NCI-H526 treated with DMSO at 0.1 percent for 48 hours (cell line): ENCODE data around the gene RASA2.

Experiments used
- DNase-seq: peaks from one replicate; lab custom pipeline; 2025; lab: John Stamatoyannopoulos, UW

Gene RASA2

DNA sequence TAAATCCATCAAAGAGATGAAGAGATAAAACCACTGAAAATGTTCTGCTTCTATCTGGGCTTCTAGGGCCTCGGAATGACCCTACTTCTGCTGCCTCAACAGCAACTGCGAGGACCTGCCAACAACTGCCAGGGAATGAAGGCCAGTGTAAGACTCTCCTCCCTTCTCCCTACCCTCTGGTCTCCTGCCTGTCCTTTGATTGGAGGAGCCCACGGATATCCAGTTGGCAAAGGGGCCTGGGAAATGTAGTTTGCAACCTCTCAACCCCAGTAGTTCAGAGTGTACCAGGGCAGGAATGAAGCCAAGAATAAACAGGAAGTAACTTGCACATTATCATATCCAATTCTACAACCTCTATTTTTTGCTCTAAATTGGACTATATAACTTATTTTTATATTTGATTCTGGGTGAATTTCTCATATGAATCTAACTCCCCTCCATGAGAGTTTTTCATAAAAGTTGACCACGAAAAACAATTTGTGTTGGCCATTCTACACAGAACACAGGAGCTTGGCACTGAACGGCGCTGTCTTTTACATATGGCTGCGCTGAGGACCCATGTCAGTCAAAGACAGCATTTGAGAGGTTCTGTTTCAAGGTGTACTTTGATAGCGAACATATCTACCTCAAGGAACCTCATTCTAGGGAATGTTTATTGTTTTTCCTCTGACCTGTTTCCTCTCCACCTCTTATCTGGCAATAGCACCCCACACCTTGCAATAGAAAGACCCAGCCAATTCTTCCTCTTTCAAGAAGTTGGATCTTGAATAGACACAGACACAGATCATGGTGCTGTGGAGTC, 160.1 kb downstream of the RASA2 start:
- DNase-seq: peak; percentile 72

DNA sequence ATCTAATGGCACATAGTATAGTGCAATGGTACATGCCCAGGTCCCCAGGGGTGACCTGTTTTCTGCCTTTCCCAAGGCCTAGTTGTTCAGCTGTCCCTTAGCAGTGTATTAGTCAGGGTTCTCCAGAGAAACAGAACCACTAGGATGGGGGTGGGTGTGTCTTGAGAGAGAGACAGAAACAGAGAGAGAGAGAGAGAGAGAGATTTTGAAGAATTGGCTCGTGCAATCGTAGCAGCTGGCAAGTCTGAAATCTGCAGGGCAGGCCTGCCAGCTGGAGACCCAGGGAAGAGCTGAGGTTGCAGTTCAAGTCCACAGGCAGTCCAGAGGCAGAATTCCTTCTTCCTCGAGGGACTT, 160.7 kb downstream of the RASA2 start:
- DNase-seq: no peak

GRCh38 chr3:141648055-141648910, 161.5 kb downstream of the RASA2 start:
- DNase-seq: peak; percentile 61

DNA sequence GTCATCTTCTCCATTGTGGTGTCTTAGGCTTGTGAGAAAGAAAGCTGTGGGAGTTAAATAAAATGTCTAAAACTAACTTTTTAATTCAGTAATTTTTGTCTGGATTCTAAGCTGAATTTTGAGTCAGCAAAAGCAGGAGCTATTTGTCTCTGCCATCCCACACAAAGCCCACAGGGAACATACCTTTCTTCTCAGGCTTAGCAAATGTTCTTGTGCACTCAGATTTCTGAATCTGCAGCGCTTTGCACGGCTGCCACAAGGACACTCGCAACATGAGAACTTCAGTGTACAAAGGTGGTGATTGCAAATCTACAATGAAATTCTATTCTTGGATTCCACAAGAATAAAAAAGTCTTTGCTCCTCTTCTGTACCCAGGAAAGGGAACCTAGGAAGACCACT, 163.0 kb downstream of the RASA2 start:
- no peak for DNase-seq

DNA sequence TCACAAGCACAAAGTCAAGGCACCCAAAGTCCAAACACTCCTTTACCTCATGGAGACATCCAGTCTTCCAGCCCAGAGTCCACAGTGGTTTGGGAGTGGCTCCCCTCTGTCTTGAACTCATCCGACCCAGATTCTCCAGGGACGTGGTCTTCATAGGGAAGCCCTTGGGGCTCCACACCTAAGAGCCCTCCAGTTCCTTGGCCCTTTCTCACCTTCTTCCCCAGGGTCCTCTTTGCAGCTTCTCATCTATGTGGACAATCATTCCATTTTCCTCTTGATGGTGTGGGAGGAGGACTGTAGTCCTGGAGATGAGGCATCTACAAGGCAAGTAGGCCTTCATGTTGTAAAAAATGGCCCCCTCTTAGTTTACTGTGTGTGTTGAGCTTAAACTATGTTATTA, 164.0 kb downstream of the RASA2 start:
- DNase-seq: no peak

GRCh38 chr3:141651409-141651808, 164.6 kb downstream of the RASA2 start:
- no peak for DNase-seq

DNA sequence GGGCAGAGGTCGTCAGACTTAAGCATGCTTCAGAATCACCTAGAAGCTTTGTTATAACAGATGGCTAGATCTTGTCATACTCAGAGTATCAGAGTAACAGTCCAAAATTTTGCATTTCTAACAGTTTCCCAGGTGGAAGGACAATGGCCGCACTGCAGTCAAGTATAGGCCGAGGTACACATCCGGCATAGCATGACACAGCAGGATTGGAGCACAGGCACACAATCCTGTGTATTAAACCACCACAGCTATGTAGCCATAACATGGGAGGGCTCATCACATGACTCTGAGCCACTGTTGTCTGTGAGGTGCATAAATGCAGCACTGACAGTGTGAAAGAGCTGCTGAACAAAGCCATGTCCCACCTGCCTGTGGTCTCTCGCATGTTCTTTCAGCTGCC, 165.5 kb downstream of the RASA2 start:
- DNase-seq: no peak

DNA sequence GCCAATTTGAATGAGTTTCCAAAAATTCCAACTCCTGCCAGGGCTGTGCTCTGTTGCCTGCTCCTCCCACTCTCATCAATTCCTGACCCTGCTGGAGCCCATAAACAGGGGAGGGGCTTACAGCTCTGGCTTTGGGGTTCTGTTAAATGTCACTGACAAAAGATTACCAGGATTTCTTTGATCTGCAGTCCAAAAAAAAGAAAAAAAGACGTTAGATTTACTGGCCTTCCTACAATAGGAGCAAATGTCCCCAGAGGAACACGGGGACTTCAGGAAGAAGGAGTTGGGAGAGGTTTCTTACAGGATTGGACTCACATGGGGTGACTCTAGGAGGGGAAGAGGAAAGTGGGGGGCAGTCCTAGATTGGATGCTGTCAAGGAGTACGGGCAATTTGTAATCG, 167.0 kb downstream of the RASA2 start:
- no peak for DNase-seq

DNA sequence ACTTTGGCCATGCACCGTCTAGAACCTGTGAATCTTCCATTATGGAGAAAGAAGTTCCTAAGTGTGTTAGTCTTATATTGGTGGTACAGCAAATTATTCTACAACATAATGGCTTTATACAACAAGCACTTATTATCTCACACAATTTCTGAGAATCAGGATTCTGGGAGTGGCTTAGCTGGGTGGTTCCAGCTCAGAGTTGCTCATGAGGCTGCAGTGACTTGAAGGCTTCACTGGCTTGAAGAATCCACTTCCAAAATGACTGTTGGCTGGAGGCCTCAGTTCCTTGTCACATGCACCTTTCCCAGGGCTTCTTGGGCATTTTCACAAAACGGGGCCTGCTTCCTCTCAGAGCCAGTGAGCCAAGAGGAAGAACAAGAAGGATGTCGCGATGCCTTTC, 169.0 kb downstream of the RASA2 start:
- no peak for DNase-seq

GRCh38 chr3:141656771-141657170, 169.9 kb downstream of the RASA2 start:
- no peak for DNase-seq

- no peak for DNase-seq
These were observed 170.7 kb downstream of the RASA2 start for GRCh38 chr3:141657516-141657915.

- peak; percentile 79 for DNase-seq
These were observed 173.2 kb downstream of the RASA2 start for GRCh38 chr3:141659821-141660613.

DNA sequence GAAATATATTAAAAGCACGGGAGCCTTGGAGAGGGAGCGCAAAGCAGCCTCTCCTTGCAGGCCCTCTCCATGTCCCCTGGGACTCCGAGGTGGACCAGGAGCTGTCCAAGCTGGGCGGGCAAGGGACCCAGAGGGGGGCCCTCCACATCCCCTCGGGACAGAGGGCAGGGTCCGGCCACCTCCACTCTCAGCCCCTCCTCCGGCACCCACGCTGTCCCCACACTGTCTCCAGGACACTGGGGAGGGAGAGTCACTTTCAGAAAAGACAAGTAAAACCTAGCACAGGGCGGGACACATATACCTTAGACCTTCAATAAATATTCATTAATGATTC, 173.8 kb downstream of the RASA2 start:
- DNase-seq: no peak

DNA sequence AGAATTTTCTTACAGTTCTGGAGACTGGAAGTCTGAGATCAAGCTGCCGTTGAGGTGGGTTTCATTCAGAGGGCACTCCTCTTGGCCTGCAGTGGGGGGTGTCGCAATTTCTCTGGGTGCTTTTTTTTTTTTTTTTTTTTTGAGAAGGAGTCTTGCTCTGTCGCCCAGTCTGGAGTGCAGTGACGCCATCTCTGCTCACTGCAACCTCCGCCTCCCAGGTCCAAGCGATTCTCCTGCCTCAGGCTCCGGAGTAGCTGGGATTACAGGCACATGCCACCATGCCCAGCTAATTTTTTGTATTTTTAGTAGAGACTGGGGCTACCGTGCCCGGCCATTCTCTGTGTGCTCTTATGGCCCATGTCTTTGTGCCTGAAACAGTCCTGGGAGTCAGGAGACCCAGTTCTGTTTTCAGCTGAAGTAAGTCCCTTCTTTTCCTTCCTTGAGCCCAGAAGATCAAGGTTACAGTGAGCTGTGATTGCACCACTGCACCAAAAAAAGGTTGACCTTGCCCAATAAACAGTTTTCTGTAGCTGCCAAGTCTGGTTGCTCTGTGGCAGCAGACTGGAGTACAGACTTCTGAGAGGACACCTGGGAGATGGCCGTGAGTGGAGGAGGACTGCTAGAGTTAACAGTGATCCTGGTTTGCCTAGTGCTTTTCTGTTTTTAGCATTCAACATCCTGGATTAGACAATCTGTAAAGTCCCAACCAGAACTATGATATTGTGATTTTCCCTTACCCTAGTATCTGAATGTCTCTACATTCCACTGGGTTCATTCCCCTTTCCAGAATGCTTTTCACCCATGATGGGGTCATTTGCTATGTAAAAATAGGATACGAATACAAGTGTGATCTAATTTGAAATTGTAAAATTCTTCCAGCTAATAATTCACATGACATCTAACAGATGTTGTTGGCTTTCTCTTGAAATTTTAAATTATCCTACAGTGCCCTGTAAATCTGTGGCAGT, 174.7 kb downstream of the RASA2 start:
- DNase-seq: no peak

DNA sequence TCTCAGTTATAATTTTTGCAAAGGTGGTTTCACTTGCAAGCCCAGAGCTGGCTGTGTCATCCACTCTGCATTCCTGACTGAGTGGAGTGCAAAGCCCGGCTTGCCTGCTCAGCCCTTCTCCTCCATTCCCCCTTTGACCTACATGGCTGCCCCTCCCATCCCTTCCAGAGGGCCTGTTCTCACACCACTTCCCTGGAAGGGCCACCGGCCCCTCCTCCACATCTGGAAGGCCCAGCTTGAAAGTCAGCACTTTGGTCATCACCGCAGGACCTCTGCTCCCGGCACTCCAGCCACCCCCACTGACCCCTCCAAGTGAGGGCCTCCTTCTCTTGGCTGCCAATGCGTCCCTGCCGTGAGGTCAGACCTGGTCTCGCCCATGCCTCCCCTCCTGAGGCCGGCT, 177.2 kb downstream of the RASA2 start:
- no peak for DNase-seq
